Stimulated activated CD8-positive, alpha-beta memory T cell treated with anti-CD3 and anti-CD28 coated beads, Interleukin-12 subunit alpha, Interleukin-12 subunit beta, amount 100 ng/mL, for 1 hour (primary cell): Measurements from ENCODE around the gene IMPDH2.

Experiments used
- DNase-seq: peaks from one replicate; pipeline ENCODE4 v3.0.0-alpha.2; 2020; ENCODE audit warnings: low read depth

Gene IMPDH2

GRCh38 chr3:49005998-49006397 lies 23.2 kb downstream of the IMPDH2 start:
- no peak for DNase-seq

- DNase-seq: no peak
Observed at GRCh38 chr3:49005303-49005680, 23.9 kb downstream of the IMPDH2 start.

GRCh38 chr3:49004352-49005302 lies 24.6 kb downstream of the IMPDH2 start:
- DNase-seq: no peak

- DNase-seq: no peak
Observed at GRCh38 chr3:49001155-49001554, 28.0 kb downstream of the IMPDH2 start.

- no peak for DNase-seq
Observed at GRCh38 chr3:48999085-48999858, 29.9 kb downstream of the IMPDH2 start.

GRCh38 chr3:48997714-48998637 lies 31.2 kb downstream of the IMPDH2 start:
- no peak for DNase-seq

GRCh38 chr3:48997102-48997635 lies 32.0 kb downstream of the IMPDH2 start:
- no peak for DNase-seq

GRCh38 chr3:48996640-48997039 lies 32.6 kb downstream of the IMPDH2 start:
- no peak for DNase-seq

- no peak for DNase-seq
Observed at GRCh38 chr3:48993834-48994233, 35.4 kb downstream of the IMPDH2 start.

GRCh38 chr3:48991851-48992545 lies 37.2 kb downstream of the IMPDH2 start:
- no peak for DNase-seq

GRCh38 chr3:48990636-48991469 lies 38.3 kb downstream of the IMPDH2 start:
- no peak for DNase-seq

- peak; percentile 73 for DNase-seq
Observed at GRCh38 chr3:48989796-48990635, 39.2 kb downstream of the IMPDH2 start, which contains the start of gene P4HTM. P4HTM (plus strand) TSS chr3:48990241; CDS start chr3:48990257, 16 bp downstream.

- no peak for DNase-seq
Observed at GRCh38 chr3:48989126-48989795, 39.9 kb downstream of the IMPDH2 start.

GRCh38 chr3:48985831-48986376 lies 43.3 kb downstream of the IMPDH2 start:
- DNase-seq: no peak

- no peak for DNase-seq
Observed at GRCh38 chr3:48984663-48985062, 44.5 kb downstream of the IMPDH2 start.

- no peak for DNase-seq
Observed at GRCh38 chr3:48983096-48983495, 46.1 kb downstream of the IMPDH2 start.

- no peak for DNase-seq
Observed at GRCh38 chr3:48982686-48983085, 46.5 kb downstream of the IMPDH2 start.

GRCh38 chr3:48982016-48982415 lies 47.2 kb downstream of the IMPDH2 start:
- no peak for DNase-seq
